ENCODE data around the gene HS3ST3A1. TPM values are rescaled to one million over a fixed set of nuclear protein-coding genes. Genes with fewer than 3 reads are reported as not detected.
"Not testable (repeated sequence)": the region's sequence is repeated elsewhere in the genome, so short reads cannot be mapped to it uniquely, and the experiment has no call there.

Gene HS3ST3A1
- total and polyA plus RNA-seq, 9 donors, result 2.2 to 41.4 (median 10.7) TPM

DNA sequence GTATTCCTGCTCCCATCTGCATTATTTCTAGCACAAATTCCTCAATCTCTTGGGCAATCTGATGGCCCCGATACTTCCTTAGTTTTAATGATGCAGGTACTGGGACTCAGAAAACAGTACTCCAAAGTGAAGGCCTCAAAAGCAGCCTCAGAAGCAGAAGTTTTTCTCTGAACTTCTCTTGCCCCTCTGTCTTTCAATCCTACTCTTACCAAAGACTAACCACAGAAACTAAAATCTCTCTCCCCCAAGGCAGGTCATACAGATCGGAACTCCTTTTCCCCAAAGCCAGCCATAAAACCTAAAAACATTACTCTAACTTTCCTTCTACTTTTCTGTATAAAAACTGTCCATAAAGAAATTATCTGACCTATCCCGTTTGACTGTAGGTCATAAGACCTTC is 103.5 kb downstream of the HS3ST3A1 start:
- intact Hi-C loops (cut with DNase I), result no loop called here
- H3K27me3 ChIP-seq, result no peaks in the 10 kb centered on the region
- DNase-seq, result no peak
- WGBS, 3 donors, result 63 to 78% (median 63%) methylated on average over 3 of the region's 3 CpGs
- no peaks in the 10 kb centered on the region for H3K4me1 ChIP-seq (ENCODE audit: insufficient read depth)
- no peak overlapping the region for H3K27ac ChIP-seq
- TF ChIP-seq, protein P1, sequence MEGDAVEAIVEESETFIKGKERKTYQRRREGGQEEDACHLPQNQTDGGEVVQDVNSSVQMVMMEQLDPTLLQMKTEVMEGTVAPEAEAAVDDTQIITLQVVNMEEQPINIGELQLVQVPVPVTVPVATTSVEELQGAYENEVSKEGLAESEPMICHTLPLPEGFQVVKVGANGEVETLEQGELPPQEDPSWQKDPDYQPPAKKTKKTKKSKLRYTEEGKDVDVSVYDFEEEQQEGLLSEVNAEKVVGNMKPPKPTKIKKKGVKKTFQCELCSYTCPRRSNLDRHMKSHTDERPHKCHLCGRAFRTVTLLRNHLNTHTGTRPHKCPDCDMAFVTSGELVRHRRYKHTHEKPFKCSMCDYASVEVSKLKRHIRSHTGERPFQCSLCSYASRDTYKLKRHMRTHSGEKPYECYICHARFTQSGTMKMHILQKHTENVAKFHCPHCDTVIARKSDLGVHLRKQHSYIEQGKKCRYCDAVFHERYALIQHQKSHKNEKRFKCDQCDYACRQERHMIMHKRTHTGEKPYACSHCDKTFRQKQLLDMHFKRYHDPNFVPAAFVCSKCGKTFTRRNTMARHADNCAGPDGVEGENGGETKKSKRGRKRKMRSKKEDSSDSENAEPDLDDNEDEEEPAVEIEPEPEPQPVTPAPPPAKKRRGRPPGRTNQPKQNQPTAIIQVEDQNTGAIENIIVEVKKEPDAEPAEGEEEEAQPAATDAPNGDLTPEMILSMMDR (IDR thresholded peaks at IDR 0.05), result no peak
- no peak for TF ChIP-seq POLR2A (IDR thresholded peaks at IDR 0.05)
- TF ChIP-seq EP300 (IDR thresholded peaks at IDR 0.05), result no peak
- H3K36me3 ChIP-seq, result no peaks in the 10 kb centered on the region
- H3K4me3 ChIP-seq, result no peak overlapping the region
- no peaks in the 10 kb centered on the region for H3K9me3 ChIP-seq

- DNase-seq; H3K27ac ChIP-seq; H3K4me1 ChIP-seq (ENCODE audit: insufficient read depth); H3K4me3 ChIP-seq; H3K36me3 ChIP-seq; H3K27me3 ChIP-seq; intact Hi-C loops (cut with DNase I); H3K9me3 ChIP-seq: not testable (repeated sequence)
- 96 to 97% (median 96%) methylated on average over 20 to 25 of the region's 35 CpGs for WGBS, 3 donors
Observed at GRCh38 chr17:13496553-13497056, 105.1 kb downstream of the HS3ST3A1 start.

GRCh38 chr17:13495423-13495822 is 106.3 kb downstream of the HS3ST3A1 start:
- Histone ChIP-seq H3K27ac (no peak overlapping the region), H3K4me3 (no peak overlapping the region), H3K27me3 (no peaks in the 10 kb centered on the region), H3K9me3 (no peaks in the 10 kb centered on the region), H3K36me3 (no peaks in the 10 kb centered on the region), H3K4me1 (ENCODE audit: insufficient read depth) (no peaks in the 10 kb centered on the region)
- DNase-seq, result no peak
- intact Hi-C loops (cut with DNase I), result no loop called here
- WGBS, 3 donors, result 88 to 91% (median 91%) methylated on average over 2 of the region's 2 CpGs
- no peak for TF ChIP-seq POLR2A (IDR thresholded peaks at IDR 0.05)
- TF ChIP-seq EP300 (IDR thresholded peaks at IDR 0.05), result no peak
- TF ChIP-seq, protein P1 (IDR thresholded peaks at IDR 0.05), result no peak

GRCh38 chr17:13492737-13493122 is 109.0 kb downstream of the HS3ST3A1 start:
- WGBS, 3 donors, result 71 to 75% (median 73%) methylated on average over 4 of the region's 4 CpGs
- intact Hi-C loops (cut with DNase I), result no loop called here
- Histone ChIP-seq H3K9me3 (no peaks in the 10 kb centered on the region), H3K4me3 (no peak overlapping the region), H3K4me1 (ENCODE audit: insufficient read depth) (no peaks in the 10 kb centered on the region), H3K27ac (no peak overlapping the region), H3K36me3 (no peaks in the 10 kb centered on the region), H3K27me3 (no peaks in the 10 kb centered on the region)
- no peak for DNase-seq
- TF ChIP-seq EP300 (IDR thresholded peaks at IDR 0.05) (no peak), POLR2A (IDR thresholded peaks at IDR 0.05) (no peak)
- TF ChIP-seq, protein P1 (IDR thresholded peaks at IDR 0.05), result no peak

- Histone ChIP-seq H3K27ac (no peak overlapping the region), H3K4me3 (no peak overlapping the region), H3K9me3 (no peaks in the 10 kb centered on the region), H3K27me3 (no peaks in the 10 kb centered on the region), H3K36me3 (no peaks in the 10 kb centered on the region), H3K4me1 (ENCODE audit: insufficient read depth) (no peaks in the 10 kb centered on the region)
- 67 to 68% (median 68%) methylated on average over 7 of the region's 7 CpGs for WGBS, 3 donors
- TF ChIP-seq POLR2A (IDR thresholded peaks at IDR 0.05) (no peak), EP300 (IDR thresholded peaks at IDR 0.05) (no peak)
- TF ChIP-seq, protein P1 (IDR thresholded peaks at IDR 0.05), result no peak
- intact Hi-C loops (cut with DNase I), result no loop called here
- DNase-seq, result no peak
Observed at GRCh38 chr17:13491916-13492736, 109.6 kb downstream of the HS3ST3A1 start.
